ENCODE data around the gene CAMTA2. TPM values are rescaled to one million over a fixed set of nuclear protein-coding genes. Genes with fewer than 3 reads are reported as not detected.

The CAMTA2 gene
- total RNA-seq, 2 donors from 2014 or later: 13.6 to 24.8 TPM

DNA sequence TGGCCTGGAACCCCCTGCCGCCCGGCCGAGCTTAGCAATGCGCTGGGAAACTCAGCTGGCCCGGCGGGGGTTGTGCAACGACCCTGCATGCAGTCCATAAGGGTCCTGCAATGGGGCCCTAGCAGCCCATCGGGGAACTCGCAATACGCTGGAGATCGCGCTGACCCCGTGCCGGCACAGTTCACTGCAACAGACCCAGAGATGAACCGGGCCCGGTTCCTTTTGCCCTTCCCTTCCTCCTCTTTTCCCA lies 48.0 kb downstream of the CAMTA2 start:
- H3K27me3 ChIP-seq (ENCODE audit: control insufficient read depth, insufficient read depth, low read length, poor library complexity, severe bottlenecking): no peaks in the 10 kb centered on the region
- Mint-ChIP-seq H3K4me3 (peak overlapping the region; percentile 94), H3K36me3 (ENCODE audit: low read depth) (peaks cover 40% of the 10 kb centered on the region), H3K27ac (peak overlapping the region; percentile 99), H3K9me3 (no peaks in the 10 kb centered on the region), H3K27me3 (ENCODE audit: insufficient read depth) (no peaks in the 10 kb centered on the region), H3K4me1 (peaks cover 25% of the 10 kb centered on the region)
- peaks cover 6% of the 10 kb centered on the region for H3K4me1 ChIP-seq (ENCODE audit: control insufficient read depth, insufficient read depth, low read length)
- TF ChIP-seq, protein P1, sequence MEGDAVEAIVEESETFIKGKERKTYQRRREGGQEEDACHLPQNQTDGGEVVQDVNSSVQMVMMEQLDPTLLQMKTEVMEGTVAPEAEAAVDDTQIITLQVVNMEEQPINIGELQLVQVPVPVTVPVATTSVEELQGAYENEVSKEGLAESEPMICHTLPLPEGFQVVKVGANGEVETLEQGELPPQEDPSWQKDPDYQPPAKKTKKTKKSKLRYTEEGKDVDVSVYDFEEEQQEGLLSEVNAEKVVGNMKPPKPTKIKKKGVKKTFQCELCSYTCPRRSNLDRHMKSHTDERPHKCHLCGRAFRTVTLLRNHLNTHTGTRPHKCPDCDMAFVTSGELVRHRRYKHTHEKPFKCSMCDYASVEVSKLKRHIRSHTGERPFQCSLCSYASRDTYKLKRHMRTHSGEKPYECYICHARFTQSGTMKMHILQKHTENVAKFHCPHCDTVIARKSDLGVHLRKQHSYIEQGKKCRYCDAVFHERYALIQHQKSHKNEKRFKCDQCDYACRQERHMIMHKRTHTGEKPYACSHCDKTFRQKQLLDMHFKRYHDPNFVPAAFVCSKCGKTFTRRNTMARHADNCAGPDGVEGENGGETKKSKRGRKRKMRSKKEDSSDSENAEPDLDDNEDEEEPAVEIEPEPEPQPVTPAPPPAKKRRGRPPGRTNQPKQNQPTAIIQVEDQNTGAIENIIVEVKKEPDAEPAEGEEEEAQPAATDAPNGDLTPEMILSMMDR (conservative IDR thresholded peaks at IDR 0.05): no peak
- H3K36me3 ChIP-seq (ENCODE audit: control insufficient read depth, insufficient read depth, low read length): peaks cover 43% of the 10 kb centered on the region
- peak overlapping the region; percentile 98 for H3K4me3 ChIP-seq (ENCODE audit: low read length)
- 0% methylated on average over 11 to 16 of the region's 16 CpGs for WGBS, 2 experiments (ENCODE audit: insufficient coverage in 1 of 2, insufficient read length in 1 of 2)
- DNase-seq: no peak
- H3K27ac ChIP-seq (ENCODE audit: low read depth, low read length): peak overlapping the region; percentile 96
- H3K9me3 ChIP-seq (ENCODE audit: control insufficient read depth, low read length): no peaks in the 10 kb centered on the region
- peak overlapping the region; percentile 84 for H3K9ac ChIP-seq (ENCODE audit: extremely low read depth, low read length, poor library complexity, severe bottlenecking)

DNA sequence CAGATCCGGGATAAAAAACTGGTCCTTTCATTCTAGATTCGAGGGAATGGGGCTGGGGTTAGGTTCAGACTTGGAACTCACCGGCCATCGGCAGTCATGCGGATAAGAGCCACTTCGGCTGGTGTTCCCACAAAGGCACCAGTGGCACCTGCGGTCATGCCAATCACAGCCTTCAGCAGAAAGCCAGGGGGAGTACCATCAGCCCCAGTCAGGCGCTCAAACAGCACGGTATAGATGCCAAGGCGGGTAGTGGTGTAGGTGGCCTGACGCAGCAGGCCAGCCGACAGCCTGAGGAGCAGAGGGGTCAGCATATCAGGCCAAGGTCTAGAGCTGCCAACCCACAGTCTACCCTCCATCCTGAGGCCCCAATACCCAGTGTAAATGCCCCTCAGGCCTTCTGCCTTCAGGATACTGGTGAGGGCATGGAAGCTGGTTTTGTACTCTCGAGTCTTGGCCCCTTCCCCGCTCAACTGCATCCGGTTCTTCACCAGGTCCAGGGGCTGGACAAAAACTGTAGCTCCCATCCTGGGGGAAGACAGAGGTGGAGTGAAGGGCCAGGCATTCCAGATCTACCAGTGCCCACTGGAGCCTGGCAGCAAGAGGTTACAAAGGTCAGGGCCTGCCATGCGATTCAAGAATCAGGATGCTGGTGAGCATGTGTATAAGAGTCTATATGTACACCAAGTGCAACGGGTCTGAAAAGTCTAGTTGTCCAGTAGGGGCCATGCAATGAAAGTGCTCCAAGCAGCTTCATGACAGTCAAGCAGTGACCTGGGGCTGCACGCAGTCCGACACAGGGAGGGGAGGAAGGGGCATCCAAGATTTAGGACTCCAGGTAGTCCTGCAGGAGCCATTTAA lies 48.6 kb downstream of the CAMTA2 start:
- peaks cover 42% of the 10 kb centered on the region for H3K36me3 ChIP-seq (ENCODE audit: control insufficient read depth, insufficient read depth, low read length)
- H3K4me1 ChIP-seq (ENCODE audit: control insufficient read depth, insufficient read depth, low read length): peaks cover 6% of the 10 kb centered on the region
- H3K4me1 Mint-ChIP-seq: peaks cover 27% of the 10 kb centered on the region
- H3K9me3 Mint-ChIP-seq: no peaks in the 10 kb centered on the region
- TF ChIP-seq, protein P1 (conservative IDR thresholded peaks at IDR 0.05): no peak
- DNase-seq: no peak
- no peaks in the 10 kb centered on the region for H3K27me3 ChIP-seq (ENCODE audit: control insufficient read depth, insufficient read depth, low read length, poor library complexity, severe bottlenecking)
- peak overlapping the region; percentile 94 for H3K4me3 Mint-ChIP-seq
- peak overlapping the region; percentile 84 for H3K9ac ChIP-seq (ENCODE audit: extremely low read depth, low read length, poor library complexity, severe bottlenecking)
- 71% methylated on average over 16 to 19 of the region's 19 CpGs for WGBS, 2 experiments (ENCODE audit: insufficient coverage in 1 of 2, insufficient read length in 1 of 2)
- H3K4me3 ChIP-seq (ENCODE audit: low read length): peak overlapping the region; percentile 98
- H3K9me3 ChIP-seq (ENCODE audit: control insufficient read depth, low read length): no peaks in the 10 kb centered on the region
- no peaks in the 10 kb centered on the region for H3K27me3 Mint-ChIP-seq (ENCODE audit: insufficient read depth)
- H3K36me3 Mint-ChIP-seq (ENCODE audit: low read depth): peaks cover 36% of the 10 kb centered on the region
- H3K27ac ChIP-seq (ENCODE audit: low read depth, low read length): peak overlapping the region; percentile 96
- peak overlapping the region; percentile 99 for H3K27ac Mint-ChIP-seq

DNA sequence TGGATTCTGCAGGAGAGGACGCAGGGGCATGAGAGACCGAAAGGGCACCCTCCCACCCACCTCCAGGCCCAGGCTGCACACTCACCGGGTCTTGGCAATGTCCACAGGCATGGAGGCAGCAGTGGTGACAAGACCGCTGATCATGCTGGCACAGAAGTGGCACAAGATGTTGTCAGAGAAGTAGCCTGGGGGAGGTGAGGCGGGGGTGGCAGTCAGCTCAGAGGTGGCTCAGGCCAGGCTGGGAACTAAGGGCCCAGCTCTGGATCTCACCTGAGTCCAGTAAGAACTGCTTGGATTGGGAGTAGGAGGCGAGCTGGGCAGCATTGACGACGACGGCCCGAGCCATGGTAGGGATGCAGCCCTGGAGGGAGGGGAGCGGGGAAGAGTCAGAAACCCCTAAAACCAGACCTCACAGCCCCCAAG lies 49.4 kb downstream of the CAMTA2 start:
- Mint-ChIP-seq H3K4me1 (peaks cover 30% of the 10 kb centered on the region), H3K36me3 (ENCODE audit: low read depth) (peaks cover 30% of the 10 kb centered on the region), H3K4me3 (peak overlapping the region; percentile 94), H3K9me3 (no peaks in the 10 kb centered on the region), H3K27ac (no peak overlapping the region), H3K27me3 (ENCODE audit: insufficient read depth) (no peaks in the 10 kb centered on the region)
- no peak for DNase-seq
- Histone ChIP-seq H3K36me3 (ENCODE audit: control insufficient read depth, insufficient read depth, low read length) (peaks cover 35% of the 10 kb centered on the region), H3K9ac (ENCODE audit: extremely low read depth, low read length, poor library complexity, severe bottlenecking) (no peak overlapping the region), H3K4me3 (ENCODE audit: low read length) (peak overlapping the region; percentile 98), H3K27ac (ENCODE audit: low read depth, low read length) (no peak overlapping the region), H3K4me1 (ENCODE audit: control insufficient read depth, insufficient read depth, low read length) (peaks cover 6% of the 10 kb centered on the region), H3K9me3 (ENCODE audit: control insufficient read depth, low read length) (no peaks in the 10 kb centered on the region), H3K27me3 (ENCODE audit: control insufficient read depth, insufficient read depth, low read length, poor library complexity, severe bottlenecking) (no peaks in the 10 kb centered on the region)
- 89% methylated on average over 11 of the region's 11 CpGs; no CpG with 5 or more reads in 1 of the 2 experiments for WGBS, 2 experiments (ENCODE audit: insufficient coverage in 1 of 2, insufficient read length in 1 of 2)
- TF ChIP-seq, protein P1 (conservative IDR thresholded peaks at IDR 0.05): no peak
